NCI-H774 (cell line): ENCODE measurements around the gene CHMP1A.
A peak's percentile ranks its signal among the peaks of the same experiment; 100 is the strongest.
"Not testable (repeated sequence)": the region's sequence is repeated elsewhere in the genome, so short reads cannot be mapped to it uniquely, and the experiment has no call there.

Experiments used
- DNase-seq: peaks from one replicate; lab custom pipeline; 2025; lab: John Stamatoyannopoulos, UW

The CHMP1A gene

DNA sequence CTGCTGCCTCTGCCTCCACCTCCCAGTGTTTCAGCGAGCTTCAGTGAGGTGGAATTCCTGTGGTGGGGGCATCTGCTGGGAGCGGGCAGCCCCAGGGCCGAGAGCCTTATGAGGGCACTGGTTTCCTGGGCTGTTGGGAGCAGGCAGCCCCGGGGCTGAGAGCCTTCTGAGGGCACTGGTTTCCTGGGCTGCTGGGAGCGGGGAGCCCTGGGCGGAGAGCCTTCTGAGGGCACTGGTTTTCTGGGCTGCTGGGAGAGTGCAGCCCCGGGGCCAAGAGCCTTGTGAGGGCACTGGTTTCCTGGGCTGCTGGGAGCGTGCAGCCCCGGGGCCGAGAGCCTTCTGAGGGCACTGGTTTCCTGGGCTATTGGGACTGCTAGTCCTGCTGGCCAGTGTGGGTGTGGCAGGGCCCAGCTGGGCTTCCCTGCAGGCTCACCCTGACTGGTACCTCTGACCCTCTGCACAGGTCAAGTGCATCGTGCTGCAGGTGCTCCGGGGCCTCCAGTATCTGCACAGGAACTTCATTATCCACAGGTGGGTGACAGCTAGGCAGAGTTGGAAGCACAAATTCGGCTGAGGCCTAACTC is 34.6 kb upstream of the CHMP1A start:
- DNase-seq, result no peak

DNA sequence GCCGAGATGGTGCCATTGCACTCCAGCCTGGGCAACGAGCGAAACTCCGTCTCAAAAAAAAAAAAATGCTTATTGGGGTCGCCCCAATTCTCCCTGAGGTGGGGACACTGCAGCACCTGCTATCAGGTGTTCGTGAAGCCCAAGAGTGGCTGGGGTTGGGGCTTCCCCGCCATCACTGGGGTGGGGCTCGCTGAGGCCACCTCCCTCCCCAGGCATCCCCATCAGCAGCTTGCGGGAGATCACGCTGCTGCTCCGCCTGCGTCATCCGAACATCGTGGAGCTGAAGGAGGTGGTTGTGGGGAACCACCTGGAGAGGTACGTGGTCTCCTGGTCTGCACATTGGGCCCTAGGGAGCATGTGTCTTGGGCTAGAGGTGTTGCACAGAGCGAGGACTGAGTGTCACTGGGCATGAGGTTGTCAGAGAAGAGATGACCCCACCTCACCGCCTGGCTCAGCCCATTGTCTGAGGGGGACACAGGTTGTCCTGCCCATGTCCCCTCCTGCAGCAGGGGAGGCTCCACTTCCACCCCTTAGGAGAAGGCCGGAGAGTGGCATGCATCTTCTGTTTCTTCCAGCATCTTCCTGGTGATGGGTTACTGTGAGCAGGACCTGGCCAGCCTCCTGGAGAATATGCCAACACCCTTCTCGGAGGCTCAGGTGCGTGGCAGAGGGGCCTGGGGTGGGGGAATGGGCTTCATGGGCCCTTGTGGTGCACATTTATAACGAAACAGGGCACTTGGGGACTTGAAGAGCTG is 33.9 kb upstream of the CHMP1A start:
- DNase-seq, result no peak

DNA sequence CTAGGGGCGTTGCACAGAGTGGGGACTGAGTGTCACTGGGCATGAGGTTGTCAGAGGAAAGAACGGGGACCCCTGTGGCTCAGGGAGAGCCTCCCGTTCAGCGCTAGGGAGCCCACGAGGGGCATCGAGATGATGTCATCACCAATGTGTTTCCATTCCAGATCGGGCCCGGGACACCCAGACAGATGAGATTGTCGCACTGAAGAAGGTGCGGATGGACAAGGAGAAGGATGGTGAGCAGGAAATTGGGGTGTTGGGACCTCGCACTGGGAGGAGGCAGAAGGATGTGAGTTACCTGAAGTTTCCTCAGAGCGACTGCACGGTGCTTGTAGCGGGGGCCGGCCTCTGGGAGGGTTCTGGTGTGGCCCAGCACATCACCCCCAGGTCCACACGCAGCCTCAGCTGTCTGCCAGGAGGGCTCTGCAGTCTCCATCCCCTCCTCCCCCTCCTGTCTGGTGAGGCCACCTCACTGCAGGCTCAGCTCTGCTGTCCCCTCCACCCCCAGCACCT is 32.9 kb upstream of the CHMP1A start:
- no peak for DNase-seq

DNA sequence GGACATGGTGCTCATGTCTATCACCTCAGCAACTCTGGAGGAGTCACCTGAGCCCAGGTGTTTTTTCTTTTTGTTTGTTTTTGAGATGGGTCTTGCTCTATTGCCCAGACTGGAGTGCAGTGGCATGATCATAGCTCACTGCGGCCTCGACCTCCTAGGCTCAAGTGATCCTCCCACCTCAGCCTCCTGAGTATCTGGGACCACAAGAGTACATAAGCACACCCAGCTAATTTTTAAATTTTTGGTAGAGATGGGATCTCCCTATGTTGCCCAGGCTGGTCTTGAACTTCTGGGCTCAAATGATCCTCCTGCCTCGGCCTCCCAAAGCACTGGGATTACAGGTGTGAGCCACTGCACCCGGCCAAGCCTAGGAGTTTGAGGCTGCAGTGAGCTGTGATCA is 32.1 kb upstream of the CHMP1A start:
- DNase-seq, result not testable (repeated sequence)

DNA sequence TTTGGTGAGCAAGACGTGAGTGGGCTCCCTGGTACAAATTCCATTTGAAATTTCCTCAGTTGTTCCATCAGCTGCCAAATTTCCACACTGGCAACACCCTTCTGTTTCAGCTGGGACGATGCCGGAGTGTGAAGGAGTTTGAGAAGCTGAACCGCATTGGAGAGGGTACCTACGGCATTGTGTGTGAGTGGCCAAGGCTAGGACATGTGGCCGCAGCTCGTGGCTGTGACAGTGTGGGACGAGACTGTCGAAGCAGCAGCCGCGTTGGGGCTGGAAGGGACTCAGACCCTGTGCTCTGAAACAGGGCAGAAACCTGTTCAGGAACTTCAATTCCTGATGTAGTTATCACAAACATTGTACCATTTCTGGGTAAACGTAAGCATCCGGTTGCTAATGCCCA is 31.6 kb upstream of the CHMP1A start:
- no peak for DNase-seq

DNA sequence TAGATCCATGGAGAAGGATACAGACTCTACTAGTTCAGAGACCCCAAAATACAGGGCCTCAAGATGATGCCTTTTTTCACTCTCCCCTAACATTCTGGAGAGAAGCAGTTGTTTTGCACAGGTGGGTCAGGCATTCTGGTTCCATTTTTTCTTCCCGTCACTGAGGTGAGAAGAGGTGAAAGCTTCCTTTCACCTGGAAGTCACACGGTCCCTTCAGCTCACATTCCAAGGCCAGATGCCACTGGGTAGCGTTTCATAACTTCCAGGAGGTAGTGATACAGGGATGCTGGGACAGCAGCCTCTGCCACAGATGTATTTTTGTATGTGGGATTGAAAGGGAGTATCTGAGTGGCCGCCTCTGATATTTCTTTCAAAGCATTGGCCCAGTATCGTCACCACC is 30.9 kb upstream of the CHMP1A start:
- no peak for DNase-seq

DNA sequence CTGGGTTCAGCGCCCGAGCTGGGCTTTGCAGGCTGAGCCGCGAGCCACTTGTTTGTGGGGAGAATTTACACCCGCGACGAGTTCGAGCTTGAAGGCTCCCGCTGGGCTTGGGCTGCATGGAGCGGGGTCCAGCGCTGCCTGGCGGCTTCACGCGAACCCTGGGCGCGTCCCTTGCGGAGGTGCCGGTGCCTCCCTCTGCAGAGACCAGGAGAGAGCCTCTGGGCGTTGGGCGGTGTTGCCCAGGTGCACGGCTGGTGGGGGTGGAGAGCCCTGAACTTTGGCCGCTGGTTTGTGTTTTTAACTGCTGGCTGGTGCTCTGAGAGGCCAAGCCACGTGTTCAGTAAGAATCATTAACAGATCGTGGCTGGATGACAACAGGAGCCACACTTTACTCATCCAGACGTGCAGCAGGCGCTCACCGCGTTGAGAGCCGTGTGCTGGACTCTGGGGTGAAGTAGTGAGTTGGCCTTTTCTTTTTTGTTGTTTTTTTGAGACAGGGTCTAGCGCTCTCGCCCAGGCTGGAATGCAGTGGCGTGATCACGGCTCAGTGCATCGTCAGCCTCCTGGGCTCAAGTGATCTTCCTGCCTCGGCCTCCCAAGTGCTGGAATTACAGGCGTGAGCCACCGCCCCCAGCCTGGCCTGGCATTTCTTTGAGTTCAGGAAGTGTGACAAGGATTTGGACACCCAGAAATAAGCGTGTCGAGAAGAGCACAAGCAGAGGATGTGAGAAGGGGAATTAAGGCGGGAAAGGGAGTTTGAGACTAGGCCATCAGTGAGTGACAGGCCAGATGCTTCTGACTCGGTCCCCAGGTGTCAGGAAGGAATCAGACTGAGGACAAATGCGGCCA is 29.8 kb upstream of the CHMP1A start:
- DNase-seq, result peak; percentile 0

DNA sequence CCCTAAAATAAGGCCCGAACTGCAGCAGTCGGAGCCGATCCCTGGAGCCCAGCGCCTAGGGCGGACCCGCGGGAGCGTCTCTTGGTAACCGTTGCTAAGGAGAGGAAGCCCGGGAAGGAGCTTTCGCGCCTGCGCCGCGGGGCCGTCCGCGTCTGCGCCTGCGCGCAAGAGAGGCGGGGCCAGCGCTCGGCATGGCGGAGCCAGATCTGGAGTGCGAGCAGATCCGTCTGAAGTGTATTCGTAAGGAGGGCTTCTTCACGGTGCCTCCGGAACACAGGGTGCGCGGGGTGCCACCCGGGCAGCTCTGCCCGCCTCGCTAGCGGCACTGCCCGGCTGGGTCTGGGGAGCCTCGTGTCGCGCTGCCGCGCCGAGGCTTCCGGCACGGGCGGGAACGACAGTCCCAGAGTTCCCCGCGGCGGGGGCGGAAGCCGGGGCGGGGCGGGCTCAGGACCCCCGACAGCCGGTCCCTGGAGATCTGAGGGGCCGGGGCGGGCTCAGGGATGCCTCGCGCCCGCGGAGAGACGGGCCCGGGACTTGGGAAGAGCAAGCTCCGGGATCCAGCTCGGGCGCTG is 29.1 kb upstream of the CHMP1A start, which contains the start of gene CDK10:
Gene CDK10, plus strand, starts transcription at position 170 of the 572 bp plus-strand sequence. Its CDS starts 22 bp downstream, at position 192.
- peak; percentile 67 for DNase-seq

DNA sequence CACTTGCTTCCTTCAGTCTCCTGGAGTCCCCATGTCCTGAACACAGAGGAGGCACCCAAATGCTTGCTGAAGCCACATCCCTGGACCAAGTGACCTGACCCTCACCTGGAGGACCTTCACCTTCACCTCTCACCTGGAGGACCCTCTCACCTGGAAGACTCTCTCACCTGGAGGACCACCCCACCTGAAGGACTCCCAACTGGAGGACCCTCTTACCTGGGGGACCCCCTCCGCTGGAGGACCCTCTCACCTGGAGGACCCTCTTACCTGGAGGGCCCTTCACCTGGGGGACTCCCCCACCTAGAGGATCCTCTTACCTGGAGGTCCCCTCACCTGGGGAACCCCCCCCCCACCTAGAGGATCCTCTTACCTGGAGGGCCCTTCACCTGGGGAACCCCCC is 28.4 kb upstream of the CHMP1A start:
- no peak for DNase-seq

DNA sequence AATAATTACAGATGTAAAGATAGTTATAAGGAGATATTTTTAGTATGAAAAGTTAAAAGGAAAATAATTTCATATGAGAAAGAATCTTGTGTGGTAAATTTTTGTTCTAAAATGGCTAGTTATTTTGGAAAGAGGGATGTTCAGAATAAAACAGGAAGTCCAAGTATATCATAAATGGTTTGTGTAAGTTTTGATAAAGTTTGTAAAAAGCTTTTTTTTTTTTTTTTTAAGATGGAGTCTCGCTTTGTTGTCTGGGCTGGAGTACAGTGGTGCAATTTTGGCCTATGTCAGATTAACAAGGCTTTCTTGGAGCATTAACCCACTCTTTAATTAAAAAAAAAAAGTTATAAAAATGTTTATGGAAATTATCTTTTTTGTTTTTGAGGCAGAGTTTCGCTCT is 20.8 kb upstream of the CHMP1A start:
- DNase-seq, result no peak

DNA sequence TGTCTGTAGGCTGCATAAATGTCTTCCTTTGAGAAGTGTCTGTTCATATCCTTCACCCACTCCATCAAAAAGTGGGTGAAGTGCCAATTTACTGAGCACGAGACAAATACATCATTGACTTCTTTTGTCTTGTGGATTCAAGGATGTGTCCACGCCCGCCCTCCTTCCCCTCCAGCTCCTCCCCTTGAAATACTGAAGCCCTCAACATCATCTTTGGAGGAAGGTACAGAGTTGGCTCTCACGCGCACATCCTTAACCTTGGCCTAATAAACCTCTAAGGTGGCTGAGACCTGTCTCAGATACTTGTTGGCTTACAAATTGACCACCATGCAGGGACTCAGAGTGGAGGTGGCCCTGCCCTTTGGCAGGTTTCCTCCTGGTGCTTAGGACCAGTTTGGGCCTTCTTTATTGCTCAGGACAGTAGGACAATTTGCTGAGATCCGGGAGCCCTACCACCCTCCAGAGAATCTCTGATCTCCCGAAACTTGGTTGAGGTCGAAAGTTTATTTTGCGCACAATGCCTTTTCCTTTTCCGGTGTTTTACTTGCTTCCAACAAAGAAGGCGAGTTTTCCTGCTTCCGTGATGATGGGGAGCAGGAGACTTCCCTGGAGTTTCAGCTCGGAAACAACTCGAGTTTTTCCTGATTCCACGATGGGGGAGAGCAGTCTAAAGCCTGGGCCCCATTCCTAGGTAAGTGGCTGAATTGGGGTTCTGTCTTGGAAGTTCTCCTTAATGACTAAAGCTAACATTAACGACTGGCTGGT is 14.9 kb upstream of the CHMP1A start:
- DNase-seq, result no peak

DNA sequence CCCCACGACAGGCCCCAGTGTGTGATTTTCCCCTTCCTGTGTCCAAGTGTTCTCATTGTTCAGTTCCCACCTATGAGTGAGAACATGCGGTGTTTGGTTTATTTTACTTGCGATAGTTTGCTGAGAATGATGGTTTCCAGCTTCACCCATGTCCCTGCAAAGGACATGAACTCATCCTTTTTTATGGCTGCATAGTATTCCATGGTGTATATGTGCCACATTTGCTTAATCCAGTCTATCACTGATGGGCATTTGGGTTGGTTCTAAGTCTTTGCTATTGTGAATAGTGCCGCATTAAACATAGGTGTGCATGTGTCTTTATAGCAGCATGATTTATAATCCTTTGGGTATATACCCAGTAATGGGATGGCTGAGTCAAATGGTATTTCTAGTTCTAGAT is 14.1 kb upstream of the CHMP1A start:
- DNase-seq, result not testable (repeated sequence)

DNA sequence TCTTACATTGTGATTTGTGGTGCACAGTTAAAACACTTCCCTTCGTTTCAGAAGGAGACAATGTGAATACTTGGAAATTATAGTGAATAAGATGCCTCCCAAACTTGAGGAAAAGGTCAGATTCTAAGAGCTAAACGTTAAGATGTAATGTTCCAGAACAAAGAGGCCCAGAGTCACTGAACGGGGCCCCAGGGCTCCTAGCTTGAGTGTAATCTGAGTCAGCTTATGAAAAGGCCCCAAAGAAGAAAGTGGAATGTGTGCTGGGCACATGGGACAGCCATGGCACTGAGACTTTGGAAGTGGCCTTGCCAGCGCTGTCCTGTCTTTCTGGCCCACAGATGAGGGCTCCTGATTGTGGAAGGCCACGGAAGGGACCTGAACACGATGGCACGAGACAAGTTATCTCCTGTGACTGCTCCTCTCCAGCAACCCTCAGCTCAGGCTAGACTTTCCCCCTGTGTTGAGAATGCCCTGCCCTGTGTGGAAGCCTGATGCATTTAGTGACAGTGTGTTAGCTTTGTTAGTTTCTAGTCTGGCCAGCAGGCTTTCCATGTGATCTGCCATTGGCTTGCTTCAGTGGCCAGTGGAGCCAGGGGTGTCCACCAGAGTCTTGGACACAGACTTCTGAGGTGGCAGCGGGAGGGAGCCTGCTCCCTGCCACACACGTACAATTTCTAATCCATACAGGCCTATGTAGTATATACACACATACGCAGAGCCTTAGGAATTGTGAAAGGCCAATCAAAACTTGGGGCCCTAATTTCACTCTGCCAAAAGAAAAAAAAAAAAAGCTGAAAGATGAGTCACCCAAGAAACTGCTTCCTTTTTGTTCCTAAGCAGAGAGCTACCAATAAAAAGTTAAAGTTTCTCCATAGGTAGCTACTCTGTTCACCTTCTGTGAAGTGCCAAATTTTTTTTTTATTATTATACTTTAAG is 13.3 kb upstream of the CHMP1A start:
- DNase-seq, result no peak

DNA sequence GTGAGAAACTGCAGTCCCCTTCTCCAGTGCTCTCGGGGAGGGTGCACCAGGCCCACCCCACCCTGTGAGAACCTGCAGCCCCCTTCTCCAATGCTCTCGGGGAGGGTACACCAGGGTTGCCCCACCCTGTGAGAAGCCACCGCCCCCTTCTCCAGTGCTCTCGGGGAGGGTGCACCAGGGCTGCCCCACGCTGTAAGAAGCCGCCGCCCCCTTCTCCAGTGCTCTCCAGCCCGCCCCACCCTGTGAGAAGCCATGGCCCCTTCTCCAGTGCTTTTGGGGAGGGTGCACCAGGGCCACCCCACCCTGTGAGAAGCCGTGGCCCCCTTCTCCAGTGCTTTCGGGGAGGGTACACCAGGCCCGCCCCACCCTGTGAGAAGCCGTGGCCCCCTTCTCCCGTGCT is 12.2 kb upstream of the CHMP1A start:
- DNase-seq, result no peak

DNA sequence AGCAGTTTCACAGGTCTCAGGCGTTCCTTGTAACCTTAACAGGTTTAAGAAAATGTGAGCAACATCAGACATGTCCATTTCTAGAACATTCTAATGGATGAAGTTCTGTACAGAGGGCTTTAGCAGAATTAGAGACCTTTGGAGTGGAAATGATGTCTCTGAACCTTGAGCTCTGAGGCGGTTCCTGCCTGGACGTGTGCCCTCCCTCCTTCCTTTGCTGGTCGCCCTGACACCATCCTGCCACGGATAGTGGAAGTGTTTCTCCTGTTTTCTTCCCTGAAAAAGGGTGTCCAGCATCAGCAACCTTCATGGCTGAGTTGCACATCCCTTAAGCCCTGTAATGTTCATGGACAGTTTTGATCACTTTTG is 11.3 kb upstream of the CHMP1A start:
- DNase-seq, result no peak

DNA sequence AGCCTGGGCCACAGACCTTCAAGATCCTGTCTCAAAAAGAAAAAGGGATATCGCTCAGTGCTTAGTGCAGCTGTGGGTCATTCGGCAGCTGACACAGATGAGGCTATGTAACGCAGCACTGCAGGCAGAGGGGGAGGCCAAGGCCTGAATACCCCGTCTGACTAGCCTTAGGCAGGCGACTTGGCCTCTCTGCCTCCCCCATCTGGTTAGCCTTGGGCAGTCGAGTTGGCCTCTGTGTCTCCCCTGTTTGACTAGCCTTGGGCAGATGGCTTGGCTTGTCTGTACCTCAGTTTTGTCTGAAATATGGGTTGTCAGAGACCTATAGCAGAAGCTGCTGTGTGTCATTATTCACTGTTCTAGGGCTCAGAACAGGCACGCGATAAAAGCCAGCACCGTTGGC is 10.1 kb upstream of the CHMP1A start:
- no peak for DNase-seq

DNA sequence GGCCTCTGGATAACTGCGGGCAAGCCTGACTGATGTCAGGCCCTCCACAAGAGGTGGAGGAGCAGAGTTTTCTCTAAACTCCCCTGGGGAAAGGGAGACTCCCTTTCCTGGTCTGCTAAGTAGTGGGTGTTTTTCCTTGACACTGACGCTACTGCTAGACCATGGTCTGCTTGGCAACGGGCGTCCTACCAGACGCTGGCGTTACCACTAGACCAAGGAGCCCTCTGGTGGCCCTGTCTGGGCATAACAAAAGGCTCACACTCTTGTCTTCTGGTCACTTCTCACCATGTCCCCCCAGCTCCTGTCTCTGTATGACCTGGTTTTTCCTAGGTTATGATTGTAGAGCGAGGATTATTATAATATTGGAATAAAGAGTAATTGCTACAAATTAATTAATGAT is 9.5 kb upstream of the CHMP1A start:
- not testable (repeated sequence) for DNase-seq

DNA sequence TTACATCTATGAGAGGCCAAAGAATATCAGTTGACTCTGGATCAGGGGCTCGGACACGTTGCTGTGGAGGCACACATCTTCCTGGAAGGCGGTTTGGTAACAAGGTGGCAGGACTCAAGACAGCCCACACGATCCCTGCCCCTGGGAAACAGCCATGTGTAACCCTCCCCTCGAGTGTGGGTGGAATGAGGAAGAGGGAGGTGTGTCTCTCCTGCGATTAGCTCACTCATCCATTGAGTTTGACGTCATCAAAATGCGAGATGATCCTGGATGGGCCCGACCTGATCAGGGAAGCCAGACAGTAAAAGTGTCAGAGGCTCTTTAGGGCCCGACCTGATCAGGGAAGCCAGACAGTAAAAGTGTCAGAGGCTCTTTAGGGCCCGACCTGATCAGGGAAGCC is 6.7 kb upstream of the CHMP1A start:
- not testable (repeated sequence) for DNase-seq

DNA sequence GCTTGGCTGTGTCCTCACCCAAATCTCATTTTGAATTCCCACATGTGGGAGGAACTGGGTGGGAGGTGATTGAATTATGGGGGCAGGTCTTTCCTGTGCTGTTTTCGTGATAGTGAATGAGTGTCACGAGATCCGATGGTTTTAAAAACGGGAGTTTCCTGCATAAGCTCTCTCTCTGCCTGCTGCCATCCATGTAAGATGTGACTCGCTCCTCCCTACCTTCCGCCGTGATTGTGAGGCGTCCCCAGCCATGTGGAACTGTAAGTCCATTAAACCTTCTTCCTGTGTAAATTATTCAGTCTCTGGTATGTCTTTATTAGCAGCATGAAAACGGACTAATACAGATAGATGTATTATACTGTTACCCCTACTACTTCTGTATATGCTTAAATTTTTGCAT is 3.7 kb upstream of the CHMP1A start:
- no peak for DNase-seq

DNA sequence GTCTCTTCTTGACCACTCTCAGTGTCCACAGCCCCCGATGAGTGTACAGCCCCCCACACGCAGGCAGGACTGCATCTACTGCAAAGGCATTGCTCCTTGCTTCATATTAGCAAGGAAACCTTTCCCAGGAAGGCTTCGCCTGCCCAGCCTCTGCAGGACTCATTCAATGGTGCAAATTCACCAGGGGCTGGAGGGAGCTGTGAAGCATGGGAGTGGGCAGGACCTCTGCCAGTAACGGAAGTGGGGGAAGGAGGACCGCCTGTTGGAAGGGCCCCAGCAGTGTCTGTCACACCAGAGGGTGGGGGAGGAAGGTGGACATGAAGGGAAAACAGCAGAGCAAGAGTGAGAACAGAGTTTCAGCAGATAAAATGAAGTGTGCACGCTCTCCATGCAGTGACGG is 2.6 kb upstream of the CHMP1A start:
- no peak for DNase-seq
